ENCODE measurements around the gene DLGAP1.

GRCh38 chr18:4060427-4061281 lies 394.5 kb downstream of the DLGAP1 start:
- TF ChIP-seq, protein P1, sequence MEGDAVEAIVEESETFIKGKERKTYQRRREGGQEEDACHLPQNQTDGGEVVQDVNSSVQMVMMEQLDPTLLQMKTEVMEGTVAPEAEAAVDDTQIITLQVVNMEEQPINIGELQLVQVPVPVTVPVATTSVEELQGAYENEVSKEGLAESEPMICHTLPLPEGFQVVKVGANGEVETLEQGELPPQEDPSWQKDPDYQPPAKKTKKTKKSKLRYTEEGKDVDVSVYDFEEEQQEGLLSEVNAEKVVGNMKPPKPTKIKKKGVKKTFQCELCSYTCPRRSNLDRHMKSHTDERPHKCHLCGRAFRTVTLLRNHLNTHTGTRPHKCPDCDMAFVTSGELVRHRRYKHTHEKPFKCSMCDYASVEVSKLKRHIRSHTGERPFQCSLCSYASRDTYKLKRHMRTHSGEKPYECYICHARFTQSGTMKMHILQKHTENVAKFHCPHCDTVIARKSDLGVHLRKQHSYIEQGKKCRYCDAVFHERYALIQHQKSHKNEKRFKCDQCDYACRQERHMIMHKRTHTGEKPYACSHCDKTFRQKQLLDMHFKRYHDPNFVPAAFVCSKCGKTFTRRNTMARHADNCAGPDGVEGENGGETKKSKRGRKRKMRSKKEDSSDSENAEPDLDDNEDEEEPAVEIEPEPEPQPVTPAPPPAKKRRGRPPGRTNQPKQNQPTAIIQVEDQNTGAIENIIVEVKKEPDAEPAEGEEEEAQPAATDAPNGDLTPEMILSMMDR (IDR thresholded peaks at IDR 0.05; ENCODE audit: low read length), result no peak
- TF ChIP-seq EZH2 (IDR thresholded peaks at IDR 0.05; ENCODE audit: borderline replicate concordance, low read length), result no peak

All from OCI-LY1 (cell line).